Osteocyte (in vitro differentiated cells): ENCODE data around the gene LGI4. TPM values are rescaled to one million over a fixed set of nuclear protein-coding genes. Genes with fewer than 3 reads are reported as not detected.

Experiments
- DNase-seq: peaks from one replicate; pipeline ENCODE4 v3.0.0; 2021; ENCODE audit warnings: mixed read lengths; ENCODE audit not compliant: unreplicated experiment; ENCODE audit errors: extremely low spot score
- H3K27ac Mint-ChIP-seq: one replicate; pipeline ENCODE4 v1.8.0; 2021; ENCODE audit warnings: mild to moderate bottlenecking, mixed read lengths; ENCODE audit not compliant: unreplicated experiment
- H3K27me3 Mint-ChIP-seq: one replicate; pipeline ENCODE4 v1.8.0; 2021; ENCODE audit warnings: mixed read lengths; ENCODE audit not compliant: unreplicated experiment
- H3K36me3 Mint-ChIP-seq: one replicate; pipeline ENCODE4 v1.8.0; 2021; ENCODE audit warnings: mixed read lengths; ENCODE audit not compliant: unreplicated experiment
- H3K4me1 Mint-ChIP-seq: one replicate; pipeline ENCODE4 v1.8.0; 2021; ENCODE audit warnings: mixed read lengths; ENCODE audit not compliant: unreplicated experiment
- H3K4me3 Mint-ChIP-seq: one replicate; pipeline ENCODE4 v1.8.0; 2021; ENCODE audit warnings: mild to moderate bottlenecking, moderate library complexity, mixed read lengths; ENCODE audit not compliant: unreplicated experiment
- H3K9me3 Mint-ChIP-seq: one replicate; pipeline ENCODE4 v1.8.0; 2021; ENCODE audit warnings: mixed read lengths; ENCODE audit not compliant: unreplicated experiment
- total RNA-seq: library from RNA; stranded (reverse); gene quantifications from 2 replicates; pipeline ENCODE4 v1.2.1, GENCODE V29; 2021
- TF ChIP-seq, protein P1 (sequence below): fragments of 200-600 bp; sonication (generic); IDR thresholded peaks from 2 replicates; pipeline ENCODE4 v1.5.0; 2021; ENCODE audit warnings: antibody characterized with exemption, mild to moderate bottlenecking, moderate library complexity

LGI4 gene
- total RNA-seq, 1 donor from 2014 or later: 0.32 TPM

DNA sequence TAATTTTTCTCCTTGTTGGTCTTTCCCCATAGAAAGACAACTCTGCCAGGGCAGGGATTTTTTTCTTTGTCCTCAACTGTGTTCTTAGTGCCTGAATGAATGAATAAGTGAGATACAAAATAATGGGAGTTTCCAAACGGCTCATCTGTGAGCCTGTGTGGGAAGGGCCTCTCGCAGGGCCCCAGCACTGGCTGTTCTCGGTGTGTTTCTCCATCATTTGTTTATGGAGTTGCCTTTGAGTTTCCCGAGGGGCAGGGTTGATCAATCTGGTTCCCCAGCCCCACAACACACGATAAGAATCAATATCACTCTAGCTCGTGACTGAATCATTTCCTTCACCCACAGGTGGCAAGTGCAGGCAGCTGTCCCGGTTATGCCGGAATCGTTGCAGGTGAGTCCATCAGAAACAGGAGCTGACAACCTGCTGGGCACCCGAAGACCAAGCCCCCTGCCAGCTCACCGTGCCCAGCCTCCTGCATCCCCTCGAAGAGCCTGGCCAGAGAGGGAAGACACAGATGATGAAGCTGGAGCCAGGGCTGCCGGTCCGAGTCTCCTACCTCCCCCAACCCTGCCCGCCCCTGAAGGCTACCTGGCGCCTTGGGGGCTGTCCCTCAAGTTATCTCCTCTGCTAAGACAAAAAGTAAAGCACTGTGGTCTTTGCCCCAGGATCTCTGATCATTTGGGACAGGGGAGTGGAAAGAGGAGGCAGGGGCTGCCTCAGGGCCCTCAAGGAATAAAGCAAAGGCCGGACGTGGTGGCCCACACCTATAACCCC, 34.5 kb upstream of the LGI4 start:
- no peak for DNase-seq
- peaks cover 2% of the 10 kb centered on the region for H3K9me3 Mint-ChIP-seq
- peaks cover 13% of the 10 kb centered on the region for H3K4me1 Mint-ChIP-seq
- H3K27me3 Mint-ChIP-seq: no peaks in the 10 kb centered on the region
- H3K27ac Mint-ChIP-seq: no peak overlapping the region
- peaks cover 17% of the 10 kb centered on the region for H3K36me3 Mint-ChIP-seq
- no peak overlapping the region for H3K4me3 Mint-ChIP-seq
- TF ChIP-seq, protein P1, sequence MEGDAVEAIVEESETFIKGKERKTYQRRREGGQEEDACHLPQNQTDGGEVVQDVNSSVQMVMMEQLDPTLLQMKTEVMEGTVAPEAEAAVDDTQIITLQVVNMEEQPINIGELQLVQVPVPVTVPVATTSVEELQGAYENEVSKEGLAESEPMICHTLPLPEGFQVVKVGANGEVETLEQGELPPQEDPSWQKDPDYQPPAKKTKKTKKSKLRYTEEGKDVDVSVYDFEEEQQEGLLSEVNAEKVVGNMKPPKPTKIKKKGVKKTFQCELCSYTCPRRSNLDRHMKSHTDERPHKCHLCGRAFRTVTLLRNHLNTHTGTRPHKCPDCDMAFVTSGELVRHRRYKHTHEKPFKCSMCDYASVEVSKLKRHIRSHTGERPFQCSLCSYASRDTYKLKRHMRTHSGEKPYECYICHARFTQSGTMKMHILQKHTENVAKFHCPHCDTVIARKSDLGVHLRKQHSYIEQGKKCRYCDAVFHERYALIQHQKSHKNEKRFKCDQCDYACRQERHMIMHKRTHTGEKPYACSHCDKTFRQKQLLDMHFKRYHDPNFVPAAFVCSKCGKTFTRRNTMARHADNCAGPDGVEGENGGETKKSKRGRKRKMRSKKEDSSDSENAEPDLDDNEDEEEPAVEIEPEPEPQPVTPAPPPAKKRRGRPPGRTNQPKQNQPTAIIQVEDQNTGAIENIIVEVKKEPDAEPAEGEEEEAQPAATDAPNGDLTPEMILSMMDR: no peak

DNA sequence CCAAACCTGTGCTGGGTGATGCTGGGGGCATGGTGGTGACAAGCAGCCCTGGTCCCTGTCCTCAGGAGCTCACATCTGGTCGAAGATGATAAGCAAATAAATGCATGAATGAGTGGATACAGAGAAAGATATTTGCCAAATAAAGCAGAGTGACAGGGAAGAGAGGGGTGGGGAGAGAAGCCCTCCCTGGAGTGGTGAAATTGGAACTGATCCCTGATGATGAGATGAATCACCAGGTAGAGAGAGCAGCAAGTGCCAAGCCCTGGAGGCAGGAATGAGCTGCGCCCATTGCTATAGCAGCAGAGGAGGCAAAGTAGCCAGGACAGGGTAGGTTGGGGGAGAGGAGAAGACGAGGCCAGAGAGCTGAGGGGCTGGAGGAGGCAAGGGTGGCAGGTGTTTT, 33.3 kb upstream of the LGI4 start:
- no peak for DNase-seq
- peaks cover 7% of the 10 kb centered on the region for H3K9me3 Mint-ChIP-seq
- no peak overlapping the region for H3K27ac Mint-ChIP-seq
- TF ChIP-seq, protein P1: no peak
- no peak overlapping the region for H3K4me3 Mint-ChIP-seq
- peaks cover 15% of the 10 kb centered on the region for H3K4me1 Mint-ChIP-seq
- H3K27me3 Mint-ChIP-seq: no peaks in the 10 kb centered on the region
- H3K36me3 Mint-ChIP-seq: peaks cover 23% of the 10 kb centered on the region

DNA sequence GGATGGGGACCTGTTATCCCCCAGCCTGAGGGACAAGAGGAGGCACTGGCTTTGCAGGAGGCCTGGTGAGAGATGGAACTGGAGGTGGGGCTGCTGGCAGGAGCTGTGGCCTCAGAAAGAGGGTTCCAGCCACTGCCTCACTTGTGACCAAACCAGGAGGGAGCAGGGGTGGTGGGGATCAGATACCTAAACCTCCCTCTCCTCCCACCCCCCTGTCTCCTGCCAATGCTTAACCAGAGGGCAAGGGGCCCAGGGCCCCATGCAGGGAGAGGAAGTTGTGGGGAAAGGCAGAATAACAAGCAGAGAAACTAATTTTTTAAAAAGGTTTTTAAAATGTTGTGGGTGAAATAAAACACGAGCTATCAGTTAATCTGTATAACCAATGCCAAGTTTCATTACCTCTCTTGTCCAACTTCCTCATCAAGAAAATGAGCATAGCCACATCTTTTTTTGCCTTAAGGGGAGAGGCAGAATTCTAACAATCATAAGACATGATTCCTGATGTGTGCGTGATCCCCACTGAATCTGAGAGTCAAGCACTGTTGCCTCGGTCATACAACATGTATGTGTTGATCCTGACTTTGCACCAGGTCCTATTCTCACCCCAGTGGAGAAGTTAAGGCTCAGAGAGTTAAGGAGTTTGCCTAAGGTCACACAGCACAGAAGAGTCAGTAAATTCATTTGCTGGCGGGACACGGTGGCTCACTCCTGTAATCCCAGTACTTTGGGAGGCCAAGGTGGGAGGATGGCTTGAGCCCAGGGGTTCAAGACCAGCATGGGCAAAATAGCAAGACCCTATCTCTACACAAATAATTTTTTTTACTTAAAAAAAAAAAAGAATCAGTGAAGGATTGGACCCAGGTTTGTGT, 32.6 kb upstream of the LGI4 start:
- peak overlapping the region; percentile 54 for H3K27ac Mint-ChIP-seq
- no peak overlapping the region for H3K4me3 Mint-ChIP-seq
- peaks cover 7% of the 10 kb centered on the region for H3K9me3 Mint-ChIP-seq
- TF ChIP-seq, protein P1: no peak
- peaks cover 27% of the 10 kb centered on the region for H3K36me3 Mint-ChIP-seq
- H3K4me1 Mint-ChIP-seq: peaks cover 18% of the 10 kb centered on the region
- H3K27me3 Mint-ChIP-seq: no peaks in the 10 kb centered on the region
- DNase-seq: no peak

DNA sequence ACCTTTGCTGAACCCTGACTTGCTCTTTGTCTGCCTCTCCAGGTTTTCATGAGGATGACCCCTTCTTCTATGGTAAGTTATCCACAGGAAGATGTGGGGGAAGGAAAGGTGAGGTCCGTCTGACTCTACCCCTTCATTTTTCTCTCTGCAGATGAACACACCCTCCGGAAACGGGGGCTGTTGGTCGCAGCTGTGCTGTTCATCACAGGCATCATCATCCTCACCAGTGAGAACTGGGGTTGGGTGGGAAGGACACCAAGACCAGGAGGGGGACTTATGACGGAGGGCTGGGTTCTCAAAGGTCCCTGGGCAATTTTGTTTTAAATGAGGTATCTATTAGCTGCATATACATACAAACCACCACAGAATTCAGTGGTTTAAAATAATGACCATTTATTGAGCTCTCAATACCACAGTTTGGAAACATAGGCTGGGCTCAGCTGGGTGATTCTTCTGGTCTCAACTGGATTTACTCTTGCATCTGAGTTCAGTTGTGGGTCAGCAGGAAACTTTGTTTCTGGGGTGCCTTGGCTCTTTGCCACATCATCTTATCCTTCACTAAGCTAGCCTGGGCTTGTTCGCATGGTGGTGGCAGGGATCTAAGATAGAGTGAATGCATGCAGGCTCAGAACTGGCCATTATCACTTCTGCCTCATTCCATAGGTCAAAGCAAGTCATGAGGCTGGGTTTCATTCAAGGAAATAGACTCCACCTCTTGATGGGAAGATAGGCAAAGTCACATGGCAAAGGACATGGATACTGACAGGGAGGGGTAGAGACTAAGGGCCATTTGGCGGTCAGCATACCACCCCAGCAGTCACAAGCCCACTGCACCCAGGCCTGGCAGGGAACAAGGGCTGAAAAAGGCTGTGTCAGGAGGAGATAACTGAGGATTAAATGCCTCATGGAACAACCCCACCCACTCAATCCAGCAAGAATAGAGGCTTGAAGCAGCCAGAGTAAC, 31.5 kb upstream of the LGI4 start:
- Mint-ChIP-seq H3K27me3 (no peaks in the 10 kb centered on the region), H3K4me1 (peaks cover 20% of the 10 kb centered on the region), H3K9me3 (peaks cover 12% of the 10 kb centered on the region), H3K27ac (no peak overlapping the region), H3K36me3 (peaks cover 34% of the 10 kb centered on the region), H3K4me3 (no peak overlapping the region)
- DNase-seq: no peak
- TF ChIP-seq, protein P1: no peak
